HEK293 (cell line): ENCODE data around the gene WASHC4.
A peak's percentile ranks its signal among the peaks of the same experiment; 100 is the strongest.

ENCODE experiments used
- CTCF ChIA-PET: fragments of 350-600 bp; formaldehyde crosslinking; extraction: SDS; loops from one replicate; lab custom pipeline; 2021; ENCODE audit warnings: antibody characterized with exemption; lab: Yijun Ruan, JAX
- POLR2A ChIA-PET: fragments of 300-600 bp; formaldehyde crosslinking; extraction: SDS; loops from one replicate; lab custom pipeline; 2020; ENCODE audit warnings: antibody characterized with exemption, inconsistent platforms; lab: Yijun Ruan, JAX
- H3K27ac ChIP-seq: fragments of 200-500 bp; sonication (Bioruptor generic); 2 replicates; pipeline ENCODE4 v1.5.1; 2014; ENCODE audit warnings: low read depth, low read length, control low read depth, inconsistent platforms; ENCODE audit errors: extremely low read depth
- H3K36me3 ChIP-seq, 2 experiments: fragments of 200-500 bp in 1 of 2; sonication (Bioruptor generic) in 1 of 2; 1 replicate in 1 of 2; 2 replicates in 1 of 2; pipeline ENCODE4 v1.5.1; 2014 to 2017; ENCODE audit warnings: inconsistent platforms in 2 of 2, low read length in 2 of 2; ENCODE audit not compliant: control insufficient read depth in 2 of 2, insufficient read depth in 1 of 2
- H3K4me1 ChIP-seq: fragments of 200-500 bp; sonication (Bioruptor generic); 2 replicates; pipeline ENCODE4 v1.5.1; 2014; ENCODE audit warnings: mild to moderate bottlenecking, low read length, inconsistent platforms; ENCODE audit not compliant: control insufficient read depth, insufficient read depth
- H3K4me3 ChIP-seq: 2 replicates; pipeline ENCODE4 v1.5.1; 2011; ENCODE audit warnings: low read depth, mild to moderate bottlenecking, control low read depth, low read length, moderate library complexity
- H3K9me3 ChIP-seq: fragments of 200-500 bp; sonication (Bioruptor generic); 2 replicates; pipeline ENCODE4 v1.5.1; 2014; ENCODE audit warnings: low read depth, low read length, inconsistent platforms; ENCODE audit not compliant: control insufficient read depth, insufficient read depth
- OVOL3 ChIP-seq: fragments of 450-650 bp; formaldehyde crosslinking; IDR thresholded peaks from 2 replicates; pipeline ENCODE4 v1.5.1; 2016; ENCODE audit warnings: missing biosample characterization, missing genetic modification characterization
- SCRT1 ChIP-seq: fragments of 450-650 bp; formaldehyde crosslinking; IDR thresholded peaks from 2 replicates; pipeline ENCODE4 v1.5.1; 2016; ENCODE audit warnings: missing biosample characterization, missing genetic modification characterization, borderline replicate concordance
- SCRT2 ChIP-seq: fragments of 450-650 bp; formaldehyde crosslinking; IDR thresholded peaks from 2 replicates; pipeline ENCODE4 v1.5.1; 2016; ENCODE audit warnings: missing biosample characterization, missing genetic modification characterization
- SP3 ChIP-seq: fragments of 450-650 bp; formaldehyde crosslinking; IDR thresholded peaks from 2 replicates; pipeline ENCODE4 v1.5.1; 2016; ENCODE audit warnings: missing biosample characterization, missing genetic modification characterization
- WT1 ChIP-seq: fragments of 450-650 bp; formaldehyde crosslinking; IDR thresholded peaks from 2 replicates; pipeline ENCODE4 v1.5.1; 2016; ENCODE audit warnings: missing biosample characterization, missing genetic modification characterization
- ZBTB1 ChIP-seq: fragments of 450-650 bp; formaldehyde crosslinking; IDR thresholded peaks from 2 replicates; pipeline ENCODE4 v1.5.1; 2016; ENCODE audit warnings: missing biosample characterization, missing genetic modification characterization
- ZBTB21 ChIP-seq: fragments of 450-650 bp; formaldehyde crosslinking; IDR thresholded peaks from 2 replicates; pipeline ENCODE4 v1.5.1; 2017; ENCODE audit warnings: missing biosample characterization, missing genetic modification characterization
- ZFHX2 ChIP-seq: fragments of 450-650 bp; formaldehyde crosslinking; conservative IDR thresholded peaks from 2 replicates; pipeline ENCODE4 v1.5.1; 2016; ENCODE audit warnings: missing biosample characterization, missing genetic modification characterization
- ZNF114 ChIP-seq: fragments of 450-650 bp; formaldehyde crosslinking; IDR thresholded peaks from 2 replicates; pipeline ENCODE4 v1.5.0; 2017; ENCODE audit warnings: missing biosample characterization, missing genetic modification characterization
- ZNF16 ChIP-seq: fragments of 450-650 bp; formaldehyde crosslinking; IDR thresholded peaks from 2 replicates; pipeline ENCODE4 v1.5.1; 2016; ENCODE audit warnings: low read depth, missing biosample characterization, missing genetic modification characterization
- ZNF211 ChIP-seq: fragments of 450-650 bp; formaldehyde crosslinking; IDR thresholded peaks from 2 replicates; pipeline ENCODE4 v1.5.1; 2016; ENCODE audit warnings: low read depth, missing biosample characterization, missing genetic modification characterization
- ZNF214 ChIP-seq: fragments of 450-650 bp; formaldehyde crosslinking; IDR thresholded peaks from 2 replicates; pipeline ENCODE4 v1.5.1; 2017; ENCODE audit warnings: missing biosample characterization, mild to moderate bottlenecking, missing genetic modification characterization, borderline replicate concordance
- ZNF366 ChIP-seq: fragments of 450-650 bp; formaldehyde crosslinking; conservative IDR thresholded peaks from 2 replicates; pipeline ENCODE4 v1.5.1; 2016; ENCODE audit warnings: missing biosample characterization, missing genetic modification characterization
- ZNF549 ChIP-seq: fragments of 450-650 bp; IDR thresholded peaks from 2 replicates; pipeline ENCODE4 v1.5.1; 2018; ENCODE audit warnings: missing biosample characterization, missing genetic modification characterization, mild to moderate bottlenecking, inconsistent platforms, moderate library complexity
- ZNF558 ChIP-seq: fragments of 450-650 bp; formaldehyde crosslinking; IDR thresholded peaks from 2 replicates; pipeline ENCODE4 v1.5.1; 2016; ENCODE audit warnings: missing biosample characterization, missing genetic modification characterization
- ZNF621 ChIP-seq: fragments of 450-650 bp; formaldehyde crosslinking; IDR thresholded peaks from 2 replicates; pipeline ENCODE4 v1.5.1; 2017; ENCODE audit warnings: missing biosample characterization, missing genetic modification characterization
- ZNF837 ChIP-seq: fragments of 450-650 bp; formaldehyde crosslinking; IDR thresholded peaks from 2 replicates; pipeline ENCODE4 v1.5.1; 2016; ENCODE audit warnings: missing biosample characterization, missing genetic modification characterization
- TF ChIP-seq, protein P1 (sequence below): IDR thresholded peaks from 2 replicates; pipeline ENCODE4 v1.6.1; 2011; ENCODE audit warnings: mild to moderate bottlenecking, low read depth, low read length, borderline replicate concordance
- TF ChIP-seq, protein P2 (sequence below): fragments of 450-650 bp; formaldehyde crosslinking; IDR thresholded peaks from 2 replicates; pipeline ENCODE4 v1.5.1; 2016; ENCODE audit warnings: missing biosample characterization, missing genetic modification characterization
- TF ChIP-seq, protein P3 (sequence below): fragments of 450-650 bp; formaldehyde crosslinking; conservative IDR thresholded peaks from 2 replicates; pipeline ENCODE4 v1.5.1; 2016; ENCODE audit warnings: low read depth, missing biosample characterization, missing genetic modification characterization

The WASHC4 gene

DNA sequence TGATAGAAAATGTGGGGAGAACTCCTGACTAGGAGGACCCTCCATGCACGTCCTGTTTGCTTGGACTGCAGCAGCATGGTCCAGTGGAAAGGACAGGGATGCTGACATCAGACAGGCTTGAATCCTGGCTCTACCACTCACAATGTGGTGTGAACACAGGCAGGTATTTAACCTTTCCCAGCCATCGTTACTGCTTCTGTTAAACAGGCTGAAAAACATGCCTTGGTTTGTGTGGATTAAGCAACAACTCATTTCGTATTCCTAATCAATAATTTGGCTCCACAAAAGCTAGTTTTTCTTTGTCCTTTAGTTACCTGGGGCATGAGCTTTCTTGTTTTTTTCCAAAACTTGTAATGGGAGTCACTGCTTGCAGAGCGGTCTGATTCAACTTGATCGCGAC is 87.4 kb downstream of the WASHC4 start (continued):
- TF ChIP-seq ZNF558 (tag by site-specific recombination) (no peak), ZNF366 (no peak), SP3 (tag by site-specific recombination) (no peak), OVOL3 (tag by site-specific recombination) (no peak), ZNF214 (tag by site-specific recombination) (no peak)

DNA sequence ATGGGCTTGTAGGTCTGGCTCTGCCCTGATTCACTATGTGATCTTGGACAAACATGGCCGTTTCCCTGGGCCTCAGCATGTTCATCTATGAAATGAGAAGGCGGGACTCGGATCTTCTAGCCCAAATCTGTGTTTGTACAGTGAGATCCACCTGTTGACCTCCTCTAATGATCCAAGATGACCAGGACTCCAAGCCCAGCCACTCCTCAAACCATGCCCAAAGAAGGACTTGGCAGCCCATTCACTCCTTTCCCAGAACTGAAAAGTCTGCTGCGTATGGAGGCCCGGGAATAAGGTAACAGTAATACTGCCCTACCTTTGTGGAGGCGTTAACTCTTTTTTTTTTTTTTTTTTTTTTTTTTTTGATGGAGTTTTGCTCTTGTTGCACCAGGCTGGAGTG is 88.6 kb downstream of the WASHC4 start:
- H3K27ac ChIP-seq, result no peak overlapping the region
- H3K9me3 ChIP-seq, result no peaks in the 10 kb centered on the region
- peaks cover 23 to 83% of the 10 kb centered on the region in 2 experiments for H3K36me3 ChIP-seq
- no peak overlapping the region for H3K4me3 ChIP-seq
- ChIA-PET POLR2A (no interaction called here), CTCF (no interaction called here)
- H3K4me1 ChIP-seq, result no peaks in the 10 kb centered on the region
- no peak for TF ChIP-seq ZNF114 (tag by site-specific recombination)
- no peak for TF ChIP-seq ZBTB1
- TF ChIP-seq ZNF549 (tag by site-specific recombination), result no peak
- no peak for TF ChIP-seq ZBTB21 (tag by site-specific recombination)
- peak; percentile 53; the same call in 1 of the 2 replicates for TF ChIP-seq SCRT2
- peak; percentile 32; the same call in 1 of the 2 replicates for TF ChIP-seq SCRT1 (tag by site-specific recombination)
- no peak for TF ChIP-seq ZNF16 (tag by site-specific recombination)
- no peak for TF ChIP-seq ZNF837 (tag by site-specific recombination)
- TF ChIP-seq, protein P1, sequence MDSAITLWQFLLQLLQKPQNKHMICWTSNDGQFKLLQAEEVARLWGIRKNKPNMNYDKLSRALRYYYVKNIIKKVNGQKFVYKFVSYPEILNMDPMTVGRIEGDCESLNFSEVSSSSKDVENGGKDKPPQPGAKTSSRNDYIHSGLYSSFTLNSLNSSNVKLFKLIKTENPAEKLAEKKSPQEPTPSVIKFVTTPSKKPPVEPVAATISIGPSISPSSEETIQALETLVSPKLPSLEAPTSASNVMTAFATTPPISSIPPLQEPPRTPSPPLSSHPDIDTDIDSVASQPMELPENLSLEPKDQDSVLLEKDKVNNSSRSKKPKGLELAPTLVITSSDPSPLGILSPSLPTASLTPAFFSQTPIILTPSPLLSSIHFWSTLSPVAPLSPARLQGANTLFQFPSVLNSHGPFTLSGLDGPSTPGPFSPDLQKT, result no peak
- TF ChIP-seq WT1 (tag by site-specific recombination), result no peak
- TF ChIP-seq, protein P2, sequence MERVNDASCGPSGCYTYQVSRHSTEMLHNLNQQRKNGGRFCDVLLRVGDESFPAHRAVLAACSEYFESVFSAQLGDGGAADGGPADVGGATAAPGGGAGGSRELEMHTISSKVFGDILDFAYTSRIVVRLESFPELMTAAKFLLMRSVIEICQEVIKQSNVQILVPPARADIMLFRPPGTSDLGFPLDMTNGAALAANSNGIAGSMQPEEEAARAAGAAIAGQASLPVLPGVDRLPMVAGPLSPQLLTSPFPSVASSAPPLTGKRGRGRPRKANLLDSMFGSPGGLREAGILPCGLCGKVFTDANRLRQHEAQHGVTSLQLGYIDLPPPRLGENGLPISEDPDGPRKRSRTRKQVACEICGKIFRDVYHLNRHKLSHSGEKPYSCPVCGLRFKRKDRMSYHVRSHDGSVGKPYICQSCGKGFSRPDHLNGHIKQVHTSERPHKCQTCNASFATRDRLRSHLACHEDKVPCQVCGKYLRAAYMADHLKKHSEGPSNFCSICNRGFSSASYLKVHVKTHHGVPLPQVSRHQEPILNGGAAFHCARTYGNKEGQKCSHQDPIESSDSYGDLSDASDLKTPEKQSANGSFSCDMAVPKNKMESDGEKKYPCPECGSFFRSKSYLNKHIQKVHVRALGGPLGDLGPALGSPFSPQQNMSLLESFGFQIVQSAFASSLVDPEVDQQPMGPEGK (tag by site-specific recombination), result no peak
- TF ChIP-seq, protein P3, sequence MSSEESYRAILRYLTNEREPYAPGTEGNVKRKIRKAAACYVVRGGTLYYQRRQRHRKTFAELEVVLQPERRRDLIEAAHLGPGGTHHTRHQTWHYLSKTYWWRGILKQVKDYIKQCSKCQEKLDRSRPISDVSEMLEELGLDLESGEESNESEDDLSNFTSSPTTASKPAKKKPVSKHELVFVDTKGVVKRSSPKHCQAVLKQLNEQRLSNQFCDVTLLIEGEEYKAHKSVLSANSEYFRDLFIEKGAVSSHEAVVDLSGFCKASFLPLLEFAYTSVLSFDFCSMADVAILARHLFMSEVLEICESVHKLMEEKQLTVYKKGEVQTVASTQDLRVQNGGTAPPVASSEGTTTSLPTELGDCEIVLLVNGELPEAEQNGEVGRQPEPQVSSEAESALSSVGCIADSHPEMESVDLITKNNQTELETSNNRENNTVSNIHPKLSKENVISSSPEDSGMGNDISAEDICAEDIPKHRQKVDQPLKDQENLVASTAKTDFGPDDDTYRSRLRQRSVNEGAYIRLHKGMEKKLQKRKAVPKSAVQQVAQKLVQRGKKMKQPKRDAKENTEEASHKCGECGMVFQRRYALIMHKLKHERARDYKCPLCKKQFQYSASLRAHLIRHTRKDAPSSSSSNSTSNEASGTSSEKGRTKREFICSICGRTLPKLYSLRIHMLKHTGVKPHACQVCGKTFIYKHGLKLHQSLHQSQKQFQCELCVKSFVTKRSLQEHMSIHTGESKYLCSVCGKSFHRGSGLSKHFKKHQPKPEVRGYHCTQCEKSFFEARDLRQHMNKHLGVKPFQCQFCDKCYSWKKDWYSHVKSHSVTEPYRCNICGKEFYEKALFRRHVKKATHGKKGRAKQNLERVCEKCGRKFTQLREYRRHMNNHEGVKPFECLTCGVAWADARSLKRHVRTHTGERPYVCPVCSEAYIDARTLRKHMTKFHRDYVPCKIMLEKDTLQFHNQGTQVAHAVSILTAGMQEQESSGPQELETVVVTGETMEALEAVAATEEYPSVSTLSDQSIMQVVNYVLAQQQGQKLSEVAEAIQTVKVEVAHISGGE, result no peak
- no peak for TF ChIP-seq ZNF621 (tag by site-specific recombination)

DNA sequence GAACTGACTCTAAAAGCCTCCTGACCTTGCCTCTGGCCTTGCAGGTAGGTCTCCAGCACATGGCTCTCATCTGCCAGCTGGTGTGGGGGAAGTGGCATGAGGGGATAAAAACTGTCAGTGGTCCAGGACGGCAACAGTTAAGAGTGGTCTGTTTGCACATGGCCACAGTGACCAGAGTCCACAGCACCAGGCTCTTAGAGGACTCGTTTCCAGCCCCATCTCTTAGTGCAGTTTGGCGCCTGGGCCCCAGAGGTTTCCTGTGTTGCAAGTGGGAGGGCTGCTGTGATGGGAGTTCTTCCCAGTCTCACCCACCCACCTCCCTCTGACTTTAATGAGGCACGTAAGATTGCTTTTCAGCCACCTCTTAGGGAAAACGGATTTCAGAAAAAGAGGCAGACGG is 91.4 kb downstream of the WASHC4 start:
- Histone ChIP-seq H3K4me3 (no peak overlapping the region), H3K27ac (no peak overlapping the region), H3K9me3 (no peaks in the 10 kb centered on the region), H3K4me1 (no peaks in the 10 kb centered on the region), H3K36me3 (peaks cover 10 to 76% of the 10 kb centered on the region in 2 experiments; a peak in 2 of 3 replicates)
- ChIA-PET POLR2A (no interaction called here), CTCF (interaction anchor here (0.5 kb wide), 1 partner anchor 1622 kb away, joined by 3 read pairs; no protein-coding TSS in a partner anchor)
- TF ChIP-seq ZFHX2 (tag by site-specific recombination) (0 out of 2 replicates have a peak, but pooled peaks have one; percentile 13), ZNF211 (tag by site-specific recombination) (no peak)
